ENCODE measurements around the gene CAGE1. TPM values are rescaled to one million over a fixed set of nuclear protein-coding genes. Genes with fewer than 3 reads are reported as not detected.

Gene CAGE1
- not detected for polyA plus RNA-seq (2012; ENCODE audit: insufficient read depth, insufficient read length, low read depth)

DNA sequence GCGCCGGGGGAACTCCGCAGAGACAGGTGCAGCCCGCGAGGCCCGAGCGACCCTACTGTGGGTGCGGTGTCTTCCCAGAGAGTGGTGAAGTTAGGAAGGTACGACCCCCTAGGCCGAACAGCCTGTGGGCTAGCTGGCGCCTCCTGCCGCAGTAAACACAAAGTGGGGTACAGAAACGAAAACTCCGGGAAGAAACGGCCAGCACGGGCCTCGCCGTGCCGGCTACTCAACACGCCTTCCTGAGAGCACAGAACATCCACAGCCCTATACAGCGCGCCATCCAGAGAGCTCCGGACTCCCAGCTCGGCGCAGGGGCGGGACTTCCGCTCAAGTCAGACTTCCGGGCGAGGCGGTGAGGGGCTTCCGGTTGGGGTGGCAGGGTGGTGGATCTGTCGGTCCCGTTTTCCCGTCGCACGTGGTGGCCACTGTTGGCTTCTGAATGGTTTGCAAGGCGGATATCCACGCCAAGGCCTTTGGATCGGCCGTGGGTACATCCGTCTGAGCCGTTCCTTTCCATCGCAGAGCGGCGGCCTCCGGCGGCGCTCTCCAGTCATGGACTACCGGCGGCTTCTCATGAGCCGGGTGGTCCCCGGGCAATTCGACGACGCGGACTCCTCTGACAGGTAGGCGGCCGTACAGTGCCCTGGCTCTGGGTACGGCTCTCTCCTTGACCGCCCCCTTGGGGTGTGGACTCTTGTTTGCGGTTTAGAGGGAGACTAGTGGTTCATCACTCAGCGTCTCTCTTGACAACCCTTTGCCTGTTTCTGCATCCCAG, at the start of gene CAGE1, which contains the start of gene RIOK1:
CAGE1 (minus strand) TSS at position 292 of the 775 bp plus-strand sequence. CDS start 2,569 bp downstream, outside the sequence.
RIOK1 (plus strand) TSS at position 358 of the 775 bp plus-strand sequence; CDS start at position 553, 195 bp downstream.
- peak; percentile 97 for DNase-seq
- H3K4me3 ChIP-seq (ENCODE audit: low read depth, low read length): peak within 1 kb of the TSS; percentile 88
- peak; percentile 38 for TF ChIP-seq CTCF (IDR thresholded peaks at IDR 0.05; ENCODE audit: low read depth, low read length)
- H3K4me1 ChIP-seq: no peaks in the 10 kb centered on the region
- H3K36me3 ChIP-seq: peaks cover 18% of the 10 kb centered on the region
- no peaks in the 10 kb centered on the region for H3K9me3 ChIP-seq
- H3K27me3 ChIP-seq: no peaks in the 10 kb centered on the region

DNA sequence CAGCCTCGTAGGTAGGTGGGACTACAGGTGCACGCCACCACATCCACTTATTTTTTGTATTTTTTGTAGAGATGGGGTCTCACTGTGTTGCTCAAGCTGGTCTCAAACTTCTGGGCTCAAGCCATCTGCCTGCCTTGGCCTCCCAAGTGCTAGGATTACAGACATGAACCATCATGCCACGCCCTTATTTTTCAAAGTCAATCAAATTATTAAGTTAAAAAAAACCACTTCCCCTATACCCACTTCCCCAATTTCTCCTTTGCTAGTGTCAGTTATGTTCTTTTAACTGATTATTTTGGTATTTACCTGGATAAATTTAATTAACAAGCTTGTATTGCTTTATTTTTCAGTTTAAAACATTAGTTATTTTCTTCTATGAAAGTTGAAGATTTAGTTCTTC, 49.7 kb upstream of the CAGE1 start:
- Histone ChIP-seq H3K27me3 (no peaks in the 10 kb centered on the region), H3K36me3 (no peaks in the 10 kb centered on the region), H3K9me3 (no peaks in the 10 kb centered on the region; the same call in 1 of the 2 replicates), H3K4me3 (ENCODE audit: low read depth, low read length) (no peak overlapping the region), H3K4me1 (no peaks in the 10 kb centered on the region)
- TF ChIP-seq CTCF (IDR thresholded peaks at IDR 0.05; ENCODE audit: low read depth, low read length): no peak
- DNase-seq: no peak

- DNase-seq: no peak
Observed at GRCh38 chr6:7438011-7438410, 48.5 kb upstream of the CAGE1 start.

DNA sequence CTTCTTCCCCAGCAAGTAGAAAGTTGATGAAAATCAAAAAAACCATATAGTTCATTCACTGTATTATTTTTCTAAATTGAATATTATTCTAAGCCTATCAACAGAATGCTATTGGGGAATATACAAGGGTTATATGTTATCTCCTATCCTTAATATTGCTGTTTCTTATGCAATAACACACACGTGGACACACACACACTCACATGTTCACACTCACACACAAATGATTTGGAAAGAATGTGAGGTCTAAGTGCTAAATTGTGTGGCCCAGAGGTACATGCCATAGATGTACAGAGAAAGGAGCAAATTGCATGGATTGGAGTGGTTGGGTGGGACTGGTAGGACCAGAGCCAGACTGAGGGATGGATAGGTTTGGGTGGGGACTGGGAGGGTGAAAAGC, 45.1 kb upstream of the CAGE1 start:
- H3K4me3 ChIP-seq (ENCODE audit: low read depth, low read length): no peak overlapping the region

More at GRCh38 chr6:7438011-7438410, 48.5 kb upstream of the CAGE1 start:
- Histone ChIP-seq H3K4me1 (no peaks in the 10 kb centered on the region), H3K9me3 (no peaks in the 10 kb centered on the region; the same call in 1 of the 2 replicates), H3K27me3 (no peaks in the 10 kb centered on the region), H3K36me3 (no peaks in the 10 kb centered on the region), H3K4me3 (ENCODE audit: low read depth, low read length) (no peak overlapping the region)
- TF ChIP-seq CTCF (IDR thresholded peaks at IDR 0.05; ENCODE audit: low read depth, low read length): no peak

DNA sequence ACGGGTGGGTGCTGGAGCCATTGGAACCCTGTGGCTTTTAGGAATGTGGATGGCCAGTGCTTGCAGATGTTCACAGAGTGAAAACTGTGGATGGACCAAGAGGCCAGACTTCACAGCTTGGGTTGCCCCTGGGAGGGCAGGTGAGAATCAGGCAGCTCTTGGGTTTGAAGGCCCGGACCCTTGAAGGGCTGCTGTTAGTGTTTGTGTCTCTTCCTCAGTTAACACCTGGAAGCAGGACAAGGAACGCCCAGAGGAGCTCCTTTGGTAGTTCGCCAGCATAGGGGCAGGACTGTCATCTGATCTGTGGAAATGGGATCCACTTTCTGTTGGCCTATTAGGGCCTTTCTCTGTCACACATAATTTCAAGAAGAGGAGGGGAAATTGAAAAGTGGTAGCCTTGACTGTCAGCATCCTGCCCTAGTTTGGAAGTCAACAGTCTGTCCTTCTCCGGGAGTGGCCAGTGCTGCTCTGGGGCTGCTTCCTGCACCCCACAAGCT, 43.6 kb upstream of the CAGE1 start:
- Histone ChIP-seq H3K9me3 (no peaks in the 10 kb centered on the region; the same call in 1 of the 2 replicates), H3K27me3 (no peaks in the 10 kb centered on the region), H3K36me3 (no peaks in the 10 kb centered on the region), H3K4me3 (ENCODE audit: low read depth, low read length) (no peak overlapping the region), H3K4me1 (no peaks in the 10 kb centered on the region)
- DNase-seq: no peak
- no peak for TF ChIP-seq CTCF (IDR thresholded peaks at IDR 0.05; ENCODE audit: low read depth, low read length)

More for the DNA sequence above, 45.1 kb upstream of the CAGE1 start:
- DNase-seq: no peak
- H3K4me1 ChIP-seq: no peaks in the 10 kb centered on the region
- H3K9me3 ChIP-seq: no peaks in the 10 kb centered on the region; the same call in 1 of the 2 replicates
- no peaks in the 10 kb centered on the region for H3K27me3 ChIP-seq
- H3K36me3 ChIP-seq: no peaks in the 10 kb centered on the region
- TF ChIP-seq CTCF (IDR thresholded peaks at IDR 0.05; ENCODE audit: low read depth, low read length): no peak
